ENCODE measurements around the gene GPRIN1.

The GPRIN1 gene

GRCh38 chr5:176564002-176564401 lies 46.0 kb downstream of the GPRIN1 start:
- Mint-ChIP-seq H3K4me1 (no peaks in the 10 kb centered on the region), H3K36me3 (ENCODE audit: low read depth) (no peaks in the 10 kb centered on the region), H3K27me3 (ENCODE audit: low read depth) (peaks cover 14% of the 10 kb centered on the region), H3K27ac (no peak overlapping the region), H3K9me3 (no peaks in the 10 kb centered on the region), H3K4me3 (no peak overlapping the region)
- TF ChIP-seq CTCF (IDR thresholded peaks at IDR 0.05; ENCODE audit: unreplicated experiment in 3 of 3), result no peak

GRCh38 chr5:176562189-176562588 lies 47.8 kb downstream of the GPRIN1 start:
- H3K36me3 Mint-ChIP-seq (ENCODE audit: low read depth), result no peaks in the 10 kb centered on the region
- H3K4me1 Mint-ChIP-seq, result no peaks in the 10 kb centered on the region
- H3K27me3 Mint-ChIP-seq (ENCODE audit: low read depth), result peaks cover 10% of the 10 kb centered on the region
- H3K4me3 Mint-ChIP-seq, result no peak overlapping the region
- no peak for TF ChIP-seq CTCF (IDR thresholded peaks at IDR 0.05; ENCODE audit: unreplicated experiment in 3 of 3)
- H3K27ac Mint-ChIP-seq, result no peak overlapping the region
- H3K9me3 Mint-ChIP-seq, result no peaks in the 10 kb centered on the region

GRCh38 chr5:176561259-176561658 lies 48.7 kb downstream of the GPRIN1 start:
- H3K27ac Mint-ChIP-seq, result no peak overlapping the region
- peaks cover 10% of the 10 kb centered on the region for H3K27me3 Mint-ChIP-seq (ENCODE audit: low read depth)
- no peaks in the 10 kb centered on the region for H3K36me3 Mint-ChIP-seq (ENCODE audit: low read depth)
- H3K4me3 Mint-ChIP-seq, result no peak overlapping the region
- H3K9me3 Mint-ChIP-seq, result no peaks in the 10 kb centered on the region
- TF ChIP-seq CTCF (IDR thresholded peaks at IDR 0.05; ENCODE audit: unreplicated experiment in 3 of 3), result no peak
- H3K4me1 Mint-ChIP-seq, result no peaks in the 10 kb centered on the region

- TF ChIP-seq CTCF (IDR thresholded peaks at IDR 0.05; ENCODE audit: unreplicated experiment in 3 of 3), result no peak
- Mint-ChIP-seq H3K36me3 (ENCODE audit: low read depth) (no peaks in the 10 kb centered on the region), H3K27ac (no peak overlapping the region), H3K4me1 (no peaks in the 10 kb centered on the region), H3K4me3 (no peak overlapping the region), H3K9me3 (no peaks in the 10 kb centered on the region), H3K27me3 (ENCODE audit: low read depth) (peaks cover 8% of the 10 kb centered on the region)
Observed at GRCh38 chr5:176560364-176560763, 49.6 kb downstream of the GPRIN1 start.

GRCh38 chr5:176559683-176560082 lies 50.3 kb downstream of the GPRIN1 start:
- H3K9me3 Mint-ChIP-seq, result no peaks in the 10 kb centered on the region
- no peak overlapping the region for H3K4me3 Mint-ChIP-seq
- no peak overlapping the region for H3K27ac Mint-ChIP-seq
- H3K36me3 Mint-ChIP-seq (ENCODE audit: low read depth), result no peaks in the 10 kb centered on the region
- H3K27me3 Mint-ChIP-seq (ENCODE audit: low read depth), result peaks cover 14% of the 10 kb centered on the region
- no peak for TF ChIP-seq CTCF (IDR thresholded peaks at IDR 0.05; ENCODE audit: unreplicated experiment in 3 of 3)
- H3K4me1 Mint-ChIP-seq, result peaks cover 6% of the 10 kb centered on the region

- Mint-ChIP-seq H3K4me1 (peaks cover 6% of the 10 kb centered on the region), H3K27me3 (ENCODE audit: low read depth) (peaks cover 25% of the 10 kb centered on the region), H3K36me3 (ENCODE audit: low read depth) (no peaks in the 10 kb centered on the region), H3K9me3 (no peaks in the 10 kb centered on the region), H3K4me3 (no peak overlapping the region), H3K27ac (no peak overlapping the region)
- TF ChIP-seq CTCF (IDR thresholded peaks at IDR 0.05; ENCODE audit: unreplicated experiment in 3 of 3), result no peak
Observed at GRCh38 chr5:176557846-176558245, 52.1 kb downstream of the GPRIN1 start.
